ENCODE results near the gene TADA3.

The TADA3 gene

DNA sequence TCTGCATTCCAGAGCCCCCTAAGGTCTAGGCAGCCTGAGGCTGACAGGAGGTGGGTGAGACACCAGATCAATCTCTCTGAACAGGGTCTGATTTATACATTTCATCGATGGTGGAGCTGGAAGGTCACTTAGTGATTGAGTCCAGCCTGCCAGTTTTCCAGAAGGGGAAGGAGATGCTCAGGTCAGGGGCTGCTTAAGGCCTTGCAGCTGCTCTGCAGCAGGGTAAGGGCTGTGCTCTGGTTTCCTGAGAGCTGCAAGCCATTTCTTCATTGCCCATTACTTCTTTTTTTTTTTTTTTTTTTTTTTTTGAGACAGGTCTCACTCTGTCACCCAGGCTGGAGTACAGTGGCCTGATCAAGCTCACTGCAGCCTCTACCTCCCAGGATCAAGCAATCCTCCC lies 10.7 kb downstream of the TADA3 start:
- Histone ChIP-seq H3K4me2 (ENCODE audit: low read depth, low read length) (no peak overlapping the region), H3K27ac (ENCODE audit: low read length) (no peak overlapping the region)
- TF ChIP-seq EZH2 (optimal IDR thresholded peaks at IDR 0.05; ENCODE audit: low read depth, low read length) (no peak), EZH2phosphoT487 (IDR thresholded peaks at IDR 0.05; ENCODE audit: low read length) (no peak)
- TF ChIP-seq, protein P1, sequence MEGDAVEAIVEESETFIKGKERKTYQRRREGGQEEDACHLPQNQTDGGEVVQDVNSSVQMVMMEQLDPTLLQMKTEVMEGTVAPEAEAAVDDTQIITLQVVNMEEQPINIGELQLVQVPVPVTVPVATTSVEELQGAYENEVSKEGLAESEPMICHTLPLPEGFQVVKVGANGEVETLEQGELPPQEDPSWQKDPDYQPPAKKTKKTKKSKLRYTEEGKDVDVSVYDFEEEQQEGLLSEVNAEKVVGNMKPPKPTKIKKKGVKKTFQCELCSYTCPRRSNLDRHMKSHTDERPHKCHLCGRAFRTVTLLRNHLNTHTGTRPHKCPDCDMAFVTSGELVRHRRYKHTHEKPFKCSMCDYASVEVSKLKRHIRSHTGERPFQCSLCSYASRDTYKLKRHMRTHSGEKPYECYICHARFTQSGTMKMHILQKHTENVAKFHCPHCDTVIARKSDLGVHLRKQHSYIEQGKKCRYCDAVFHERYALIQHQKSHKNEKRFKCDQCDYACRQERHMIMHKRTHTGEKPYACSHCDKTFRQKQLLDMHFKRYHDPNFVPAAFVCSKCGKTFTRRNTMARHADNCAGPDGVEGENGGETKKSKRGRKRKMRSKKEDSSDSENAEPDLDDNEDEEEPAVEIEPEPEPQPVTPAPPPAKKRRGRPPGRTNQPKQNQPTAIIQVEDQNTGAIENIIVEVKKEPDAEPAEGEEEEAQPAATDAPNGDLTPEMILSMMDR (IDR thresholded peaks at IDR 0.05; ENCODE audit: low read length), result no peak

DNA sequence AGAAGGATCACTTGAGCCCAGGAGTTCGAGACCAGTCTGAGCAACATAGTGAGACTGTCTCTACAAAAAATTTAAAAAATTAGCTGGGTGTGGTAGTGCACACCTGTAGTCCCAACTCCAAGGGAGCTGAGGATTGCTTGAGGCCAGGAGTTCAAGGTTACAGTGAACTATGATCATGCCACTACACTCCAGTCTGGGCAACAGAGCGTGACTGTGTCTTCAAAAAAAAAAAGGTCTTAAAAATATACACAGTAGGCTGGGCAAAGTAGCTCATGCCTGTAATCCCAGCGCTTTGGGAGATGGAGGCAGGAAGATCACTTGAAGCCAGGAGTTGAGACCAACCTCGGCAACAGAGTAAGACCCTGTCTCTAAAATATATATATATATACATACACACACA lies 11.4 kb downstream of the TADA3 start:
- no peak overlapping the region for H3K9ac ChIP-seq (ENCODE audit: low read length)
- no peaks in the 10 kb centered on the region for H3K27me3 ChIP-seq (replicated peaks; ENCODE audit: insufficient read depth, low read length)
- no peaks in the 10 kb centered on the region for H3K79me2 ChIP-seq (ENCODE audit: low read length)
- no peaks in the 10 kb centered on the region for H4K20me1 ChIP-seq (ENCODE audit: insufficient read depth, low read length)
- H3K9me3 ChIP-seq (replicated peaks; ENCODE audit: insufficient read depth, low read length), result no peaks in the 10 kb centered on the region
- no peak for DNase-seq
- no peak overlapping the region for H2AFZ ChIP-seq (ENCODE audit: low read length)
- H3K27ac ChIP-seq (ENCODE audit: low read length), result no peak overlapping the region
- TF ChIP-seq, protein P1 (IDR thresholded peaks at IDR 0.05; ENCODE audit: low read length), result no peak
- TF ChIP-seq EZH2phosphoT487 (IDR thresholded peaks at IDR 0.05; ENCODE audit: low read length), result no peak
- no peak for TF ChIP-seq EZH2 (optimal IDR thresholded peaks at IDR 0.05; ENCODE audit: low read depth, low read length)
- 0 out of 2 replicates have a peak, but pooled peaks cover 2% of the 10 kb centered on the region for H3K36me3 ChIP-seq (replicated peaks; ENCODE audit: insufficient read depth, low read length)
- no peak overlapping the region for H3K4me3 ChIP-seq (ENCODE audit: low read length)
- no peaks in the 10 kb centered on the region for H3K9me2 ChIP-seq (replicated peaks; ENCODE audit: insufficient read depth, low read length)
- H3K4me1 ChIP-seq (ENCODE audit: low read length), result no peaks in the 10 kb centered on the region
- H3K4me2 ChIP-seq (ENCODE audit: low read depth, low read length), result no peak overlapping the region
- no peaks in the 10 kb centered on the region for H3F3A ChIP-seq (ENCODE audit: insufficient read depth, low read length)

More for the DNA sequence above, 10.7 kb downstream of the TADA3 start:
- H4K20me1 ChIP-seq (ENCODE audit: insufficient read depth, low read length), result no peaks in the 10 kb centered on the region
- no peaks in the 10 kb centered on the region for H3F3A ChIP-seq (ENCODE audit: insufficient read depth, low read length)
- no peaks in the 10 kb centered on the region for H3K27me3 ChIP-seq (replicated peaks; ENCODE audit: insufficient read depth, low read length)
- no peaks in the 10 kb centered on the region for H3K79me2 ChIP-seq (ENCODE audit: low read length)
- no peaks in the 10 kb centered on the region for H3K4me1 ChIP-seq (ENCODE audit: low read length)
- H2AFZ ChIP-seq (ENCODE audit: low read length), result no peak overlapping the region
- no peak overlapping the region for H3K4me3 ChIP-seq (ENCODE audit: low read length)
- 0 out of 2 replicates have a peak, but pooled peaks cover 2% of the 10 kb centered on the region for H3K36me3 ChIP-seq (replicated peaks; ENCODE audit: insufficient read depth, low read length)
- no peaks in the 10 kb centered on the region for H3K9me3 ChIP-seq (replicated peaks; ENCODE audit: insufficient read depth, low read length)
- no peak overlapping the region for H3K9ac ChIP-seq (ENCODE audit: low read length)
- no peaks in the 10 kb centered on the region for H3K9me2 ChIP-seq (replicated peaks; ENCODE audit: insufficient read depth, low read length)
- no peak for DNase-seq

GRCh38 chr3:9780458-9780812 lies 11.8 kb downstream of the TADA3 start:
- TF ChIP-seq EZH2 (optimal IDR thresholded peaks at IDR 0.05; ENCODE audit: low read depth, low read length) (no peak), EZH2phosphoT487 (IDR thresholded peaks at IDR 0.05; ENCODE audit: low read length) (no peak)
- TF ChIP-seq, protein P1 (IDR thresholded peaks at IDR 0.05; ENCODE audit: low read length), result no peak
- H3K9me2 ChIP-seq (replicated peaks; ENCODE audit: insufficient read depth, low read length), result no peaks in the 10 kb centered on the region
- H3F3A ChIP-seq (ENCODE audit: insufficient read depth, low read length), result no peaks in the 10 kb centered on the region
- no peak overlapping the region for H3K4me2 ChIP-seq (ENCODE audit: low read depth, low read length)
- H3K4me1 ChIP-seq (ENCODE audit: low read length), result no peaks in the 10 kb centered on the region
- 0 out of 2 replicates have a peak, but pooled peaks cover 2% of the 10 kb centered on the region for H3K36me3 ChIP-seq (replicated peaks; ENCODE audit: insufficient read depth, low read length)
- H4K20me1 ChIP-seq (ENCODE audit: insufficient read depth, low read length), result no peaks in the 10 kb centered on the region
- DNase-seq, result no peak
- no peak overlapping the region for H3K27ac ChIP-seq (ENCODE audit: low read length)
- H2AFZ ChIP-seq (ENCODE audit: low read length), result no peak overlapping the region
- no peak overlapping the region for H3K9ac ChIP-seq (ENCODE audit: low read length)
- no peak overlapping the region for H3K4me3 ChIP-seq (ENCODE audit: low read length)
- H3K79me2 ChIP-seq (ENCODE audit: low read length), result no peaks in the 10 kb centered on the region
- no peaks in the 10 kb centered on the region for H3K27me3 ChIP-seq (replicated peaks; ENCODE audit: insufficient read depth, low read length)
- no peaks in the 10 kb centered on the region for H3K9me3 ChIP-seq (replicated peaks; ENCODE audit: insufficient read depth, low read length)

Data from MM.1S (cell line).